K562 (cell line): ENCODE measurements around the gene TSSK6. TPM values are rescaled to one million over a fixed set of nuclear protein-coding genes. Genes with fewer than 3 reads are reported as not detected.
A peak's percentile ranks its signal among the peaks of the same experiment; 100 is the strongest.

Source experiments
- ATAC-seq: fragments of 200-7000 bp; cut with Tn5 transposase; 3 replicates; pipeline ENCODE4 v1.9.1; 2020; ENCODE audit warnings: moderate library complexity
- BruUV-seq: library from RNA; stranded (reverse); fragments of 400-500 nt; replicated peaks from 2 replicates; lab custom pipeline; 2021; lab: Mats Ljungman, UMichigan
- CTCF ChIA-PET: fragments of 300-600 bp; formaldehyde crosslinking; extraction: SDS; loops from one replicate; lab custom pipeline; 2021; ENCODE audit warnings: low intra/inter-chr PET ratio; lab: Yijun Ruan, JAX
- POLR2A ChIA-PET: fragments of 300-600, 350-650 bp; sonication (Branson Sonifier 250); formaldehyde crosslinking; extraction: SDS; loops from one replicate; lab custom pipeline; 2021; ENCODE audit warnings: antibody characterized with exemption, inconsistent platforms; lab: Yijun Ruan, JAX
- DNase-seq, 4 experiments: peaks; one replicate each; pipeline versions ENCODE4 v3.0.0 to v3.0.0-alpha.2; 2011 to 2018; ENCODE audit warnings: low spot score in 3 of 4, mixed read lengths in 3 of 4; ENCODE audit errors: extremely low read depth in 1 of 4
- FAIRE-seq: peaks from 2 replicates; lab custom pipeline; 2011; peaks lifted over from hg19 to GRCh38; lab: Jason Lieb, UNC
- H2AFZ ChIP-seq: 2 replicates; pipeline ENCODE4 v1.6.0; 2011; ENCODE audit warnings: low read depth, low read length, control low read depth, inconsistent platforms
- H3K27ac ChIP-seq: fragments of 200-600 bp; 3 replicates; pipeline ENCODE4 v1.8.0; 2011; ENCODE audit warnings: low read depth, mild to moderate bottlenecking, control low read depth, inconsistent platforms, low read length, moderate library complexity, mixed read lengths; ENCODE audit errors: extremely low read depth
- H3K27me3 ChIP-seq, 2 experiments: fragments of 300-600 bp in 1 of 2; 2 replicates in 1 of 2; 3 replicates in 1 of 2; pipeline versions ENCODE4 v1.6.0 to v1.8.0; 2011; ENCODE audit warnings: inconsistent platforms in 2 of 2, low read length in 2 of 2, mild to moderate bottlenecking in 1 of 2, mixed read lengths in 1 of 2, moderate library complexity in 1 of 2; ENCODE audit not compliant: control insufficient read depth in 2 of 2, insufficient read depth in 2 of 2
- H3K36me3 ChIP-seq: fragments of 300-600 bp; 3 replicates; pipeline ENCODE4 v1.8.0; 2011; ENCODE audit warnings: mild to moderate bottlenecking, low read length, inconsistent platforms; ENCODE audit not compliant: control insufficient read depth, insufficient read depth
- H3K4me1 ChIP-seq, 2 experiments: fragments of 200-600 bp in 1 of 2; replicated peaks in 1 of 2; 2 replicates in 1 of 2; 3 replicates in 1 of 2; pipeline versions ENCODE4 v1.5.1 to v1.8.0; 2011; ENCODE audit warnings: inconsistent platforms in 2 of 2, low read length in 2 of 2, mild to moderate bottlenecking in 1 of 2, mixed read lengths in 1 of 2, moderate library complexity in 1 of 2; ENCODE audit not compliant: control insufficient read depth in 2 of 2, insufficient read depth in 2 of 2
- H3K4me2 ChIP-seq: 2 replicates; pipeline ENCODE4 v1.6.1; 2011; ENCODE audit warnings: low read length, control low read depth, inconsistent platforms, mixed read lengths; ENCODE audit not compliant: insufficient read depth
- H3K4me3 ChIP-seq: fragments of 200-600 bp; sonication (generic), shearing (Covaris generic); 2 replicates; pipeline ENCODE4 v1.5.1; 2016; ENCODE audit warnings: control low read depth, inconsistent platforms
- H3K79me2 ChIP-seq: fragments of 200-600 bp; 3 replicates; pipeline ENCODE4 v1.8.0; 2011; ENCODE audit warnings: low read length, inconsistent platforms; ENCODE audit not compliant: control insufficient read depth, insufficient read depth
- H3K9ac ChIP-seq, 2 experiments: 2 replicates each; pipeline versions ENCODE4 v1.6.0 to v1.6.1; 2011; ENCODE audit warnings: low read depth in 2 of 2, low read length in 2 of 2, control low read depth in 1 of 2, inconsistent platforms in 1 of 2, mild to moderate bottlenecking in 1 of 2, mixed read lengths in 1 of 2; ENCODE audit not compliant: insufficient read depth in 1 of 2
- H3K9me1 ChIP-seq: one replicate; pipeline ENCODE4 v1.6.0; 2011; ENCODE audit warnings: inconsistent platforms, mild to moderate bottlenecking, low read length, moderate library complexity; ENCODE audit not compliant: control insufficient read depth, insufficient read depth
- H3K9me3 ChIP-seq: replicated peaks from 2 replicates; pipeline ENCODE4 v1.5.1; 2011; ENCODE audit warnings: low read depth, low read length, inconsistent platforms; ENCODE audit not compliant: control insufficient read depth, insufficient read depth
- H4K20me1 ChIP-seq: replicated peaks from 2 replicates; pipeline ENCODE4 v1.6.1; 2011; ENCODE audit warnings: low read length, inconsistent platforms, mixed read lengths; ENCODE audit not compliant: control insufficient read depth, insufficient read depth
- CHD1 ChIP-seq: fragments of 200-600 bp; sonication (generic); IDR thresholded peaks from one replicate; pipeline ENCODE4 v1.6.1; 2012; ENCODE audit warnings: mild to moderate bottlenecking, moderate library complexity, low read length, inconsistent platforms
- ESRRB ChIP-seq: fragments of 250-450 bp; sonication (Bioruptor Pico); IDR thresholded peaks from 2 replicates; pipeline ENCODE4 v1.5.0; 2020; ENCODE audit warnings: mild to moderate bottlenecking, moderate library complexity, borderline replicate concordance
- HDAC2 ChIP-seq: fragments of 450-650 bp; IDR thresholded peaks from 2 replicates; pipeline ENCODE4 v1.6.1; 2016; ENCODE audit warnings: mild to moderate bottlenecking
- KDM4B ChIP-seq, 2 experiments: fragments of 450-650 bp in 1 of 2; sonication (generic) in 1 of 2; IDR thresholded peaks; 2 replicates each; pipeline ENCODE4 v1.6.1; 2016 to 2017; ENCODE audit warnings: borderline replicate concordance in 2 of 2, antibody characterized with exemption in 1 of 2, low read depth in 1 of 2, mild to moderate bottlenecking in 1 of 2
- NBN ChIP-seq: fragments of 450-650 bp; IDR thresholded peaks from 2 replicates; pipeline ENCODE4 v1.6.1; 2016; ENCODE audit warnings: low read depth, mild to moderate bottlenecking
- PBX2 ChIP-seq, 2 experiments: IDR thresholded peaks in 1 of 2; conservative IDR thresholded peaks in 1 of 2; 2 replicates each; pipeline ENCODE4 v1.6.1; 2016; ENCODE audit warnings: low read depth in 2 of 2, mild to moderate bottlenecking in 1 of 2, missing compliant biosample characterization in 1 of 2, missing genetic modification characterization in 1 of 2, moderate library complexity in 1 of 2
- SPI1 ChIP-seq: IDR thresholded peaks from 2 replicates; pipeline ENCODE4 v1.6.1; 2011; ENCODE audit warnings: low read depth, low read length, control low read depth, borderline replicate concordance
- ZBTB33 ChIP-seq: sonication (generic); formaldehyde crosslinking; IDR thresholded peaks from 2 replicates; pipeline ENCODE4 v1.8.1; 2023; ENCODE audit warnings: mild to moderate bottlenecking, missing genetic modification reagents
- WGBS: fragments of 100-300 bp; shearing (Covaris generic); methylation state at CpG from one replicate; pipeline ENCODE4 v1.1.6; 2016; ENCODE audit warnings: low coverage, mixed read lengths; ENCODE audit not compliant: insufficient coverage; ENCODE audit errors: missing lambda C conversion rate; 5-methylcytosine and 5-hydroxymethylcytosine counted together
- in situ Hi-C: fragments of 300-500 bp; cut with MboI; formaldehyde crosslinking; loops from 4 replicates; pipeline ENCODE4 v1.15.0; 2018; ENCODE audit warnings: inconsistent platforms, mixed read lengths
- intact Hi-C: fragments of 100-400 bp; cut with micrococcal nuclease; formaldehyde crosslinking; loops from 2 replicates; pipeline ENCODE4 v1.14.2; 2022
- polyA plus RNA-seq, 8 experiments: library from polyadenylated mRNA; depleted of rRNA in 4 of 8; stranded (reverse) in 5 of 8; unstranded in 3 of 8; fragments of >200 nt; fragmentation: Nextera tagmentation in 2 of 8; fragmentation: Illumina TruSeq in 1 of 8; extraction: Ambion mirVana in 2 of 8; extraction: Trizol in 1 of 8; gene quantifications; 2 replicates each; pipeline versions ENCODE4 v1.2.1 to v1.2.3, GENCODE V29; 2011 to 2014; ENCODE audit warnings: inconsistent platforms in 1 of 8, missing spikeins in 1 of 8
- total RNA-seq, 7 experiments: library from RNA; depleted of rRNA in 6 of 7; stranded (reverse); fragments of >200 nt in 6 of 7; fragmentation: Illumina TruSeq in 2 of 7; extraction: Trizol in 2 of 7; gene quantifications; 2 replicates each; pipeline versions ENCODE4 v1.2.1 to v1.2.3, GENCODE V29; 2011 to 2021; ENCODE audit warnings: low replicate concordance in 1 of 7

The TSSK6 gene
- total and polyA plus RNA-seq, 9 of the 15 experiments (the other 6 are each of a cell fraction or from before 2014, with no cell fraction given): 0.21 to 2.6 (median 1.5) TPM; not detected in 3

DNA sequence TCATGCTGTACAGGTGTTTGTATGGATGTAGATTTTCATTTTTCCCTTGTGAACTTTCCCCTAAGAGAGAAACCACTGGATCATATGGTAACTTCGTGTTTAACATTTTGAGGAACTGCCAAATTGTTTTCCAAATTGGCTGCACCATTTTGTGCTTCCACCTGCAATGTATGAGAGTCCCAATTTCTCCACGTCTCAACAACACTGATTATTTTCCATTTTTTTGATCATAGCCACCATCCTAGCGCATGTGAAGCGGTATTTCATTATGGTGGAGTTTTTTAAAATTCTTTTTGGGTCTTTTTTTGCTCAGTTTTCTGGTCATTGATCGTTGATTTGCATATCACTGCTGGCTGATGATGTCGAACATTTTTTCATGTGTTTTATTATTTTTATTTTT lies 5.6 kb upstream of the TSSK6 start:
- H4K20me1 ChIP-seq: peaks cover 6% of the 10 kb centered on the region; the same call in 1 of the 2 replicates

More for the DNA sequence above, 5.6 kb upstream of the TSSK6 start:
- H2AFZ ChIP-seq: no peak overlapping the region
- in situ Hi-C loops: no loop called here
- WGBS: 71% methylated on average over 6 of the region's 6 CpGs
- CTCF ChIA-PET: no interaction called here
- BruUV-seq: no TSS peak
- POLR2A ChIA-PET: no interaction called here
- no peaks in the 10 kb centered on the region for H3K27me3 ChIP-seq
- peaks cover 87% of the 10 kb centered on the region for H3K79me2 ChIP-seq
- peaks cover 4 to 22% of the 10 kb centered on the region in 2 experiments; a peak in 4 of 5 replicates for H3K4me1 ChIP-seq
- ATAC-seq (no peak), FAIRE-seq (no peak), DNase-seq (no peak)
- peak; percentile 65; the same call in 1 of the 2 replicates for TF ChIP-seq ZBTB33 (CRISPR knock-in tag)
- TF ChIP-seq ESRRB (CRISPR knock-in tag): no peak
- TF ChIP-seq NBN: no peak
- 0 out of 2 replicates have a peak, but pooled peaks have one; percentile 5 for TF ChIP-seq SPI1
- no peak for TF ChIP-seq PBX2 (CRISPR knock-in tag; IDR thresholded peaks at IDR 0.05; ENCODE audit: low read depth)
- TF ChIP-seq PBX2 (tag; conservative IDR thresholded peaks at IDR 0.05; ENCODE audit: low read depth): no peak
- no peak for TF ChIP-seq KDM4B (IDR thresholded peaks at IDR 0.05; ENCODE audit: borderline replicate concordance in 2 of 2, low read depth in 1 of 2)
- no peak for TF ChIP-seq HDAC2
- no peak for TF ChIP-seq CHD1
- intact Hi-C loops: no loop called here
- no peak overlapping the region for H3K9ac ChIP-seq
- peaks cover 60% of the 10 kb centered on the region for H3K36me3 ChIP-seq
- no peak overlapping the region for H3K4me2 ChIP-seq
- no peaks in the 10 kb centered on the region for H3K9me3 ChIP-seq
- H3K9me1 ChIP-seq: peaks cover 5% of the 10 kb centered on the region
- H3K4me3 ChIP-seq: no peak overlapping the region
- no peak overlapping the region for H3K27ac ChIP-seq
